K562 (cell line): ENCODE measurements around the gene PHF21A. TPM values are rescaled to one million over a fixed set of nuclear protein-coding genes. Genes with fewer than 3 reads are reported as not detected.

Experiments used
- E2F8 ChIP-seq: fragments of 450-650 bp; IDR thresholded peaks from 2 replicates; pipeline ENCODE4 v1.7.1; 2018; ENCODE audit warnings: mild to moderate bottlenecking, low read depth; ENCODE audit not compliant: partially characterized antibody
- GABPA ChIP-seq: fragments of 200-800 bp; sonication (Bioruptor generic); conservative IDR thresholded peaks from 2 replicates; pipeline ENCODE4 v1.6.1; 2016; ENCODE audit warnings: low read depth, missing genetic modification characterization, missing compliant biosample characterization
- HIVEP1 ChIP-seq: fragments of 250-450 bp; sonication (Bioruptor Pico); IDR thresholded peaks from 2 replicates; pipeline ENCODE4 v1.4.0; 2020; ENCODE audit warnings: mild to moderate bottlenecking
- HNRNPUL1 ChIP-seq: fragments of 200-400 bp; formaldehyde crosslinking; IDR thresholded peaks from 2 replicates; pipeline ENCODE4 v1.6.1; 2017; ENCODE audit warnings: low read length
- HOMEZ ChIP-seq: fragments of 250-450 bp; sonication (Bioruptor Pico); IDR thresholded peaks from 2 replicates; pipeline ENCODE4 v1.4.0; 2020; ENCODE audit warnings: mild to moderate bottlenecking, moderate library complexity
- HOXB6 ChIP-seq: fragments of 250-450 bp; sonication (Bioruptor Pico); IDR thresholded peaks from 2 replicates; pipeline ENCODE4 v1.5.1; 2022; ENCODE audit warnings: mild to moderate bottlenecking, borderline replicate concordance
- MEF2D ChIP-seq: conservative IDR thresholded peaks from 2 replicates; pipeline ENCODE4 v1.6.1; 2016; ENCODE audit warnings: low read depth, missing genetic modification characterization, missing compliant biosample characterization
- NFXL1 ChIP-seq: fragments of 450-650 bp; formaldehyde crosslinking; IDR thresholded peaks from 2 replicates; pipeline ENCODE4 v1.4.0; 2021; ENCODE audit warnings: mild to moderate bottlenecking
- RNF2 ChIP-seq: sonication (generic); IDR thresholded peaks from 2 replicates; pipeline ENCODE4 v1.6.1; 2016
- SIX5 ChIP-seq, 2 experiments: IDR thresholded peaks; 2 replicates each; pipeline ENCODE4 v1.6.1; 2011; ENCODE audit warnings: low read length in 2 of 2, borderline replicate concordance in 1 of 2, low read depth in 1 of 2, mild to moderate bottlenecking in 1 of 2, moderate library complexity in 1 of 2; ENCODE audit not compliant: insufficient read depth in 1 of 2
- SRSF3 ChIP-seq: fragments of 200-400 bp; formaldehyde crosslinking; IDR thresholded peaks from 2 replicates; pipeline ENCODE4 v1.6.1; 2016; ENCODE audit warnings: mild to moderate bottlenecking, low read length, moderate library complexity; ENCODE audit not compliant: insufficient read depth
- SRSF9 ChIP-seq: fragments of 200-400 bp; formaldehyde crosslinking; IDR thresholded peaks from 2 replicates; pipeline ENCODE4 v1.6.1; 2017; ENCODE audit warnings: low read depth, low read length, borderline replicate concordance
- TEAD4 ChIP-seq, 2 experiments: sonication (generic) in 1 of 2; formaldehyde crosslinking in 1 of 2; IDR thresholded peaks; 2 replicates each; pipeline versions ENCODE4 v1.6.1 to v1.8.0; 2012 to 2022; ENCODE audit warnings: borderline replicate concordance in 1 of 2, inconsistent platforms in 1 of 2, low read length in 1 of 2, mild to moderate bottlenecking in 1 of 2, missing genetic modification reagents in 1 of 2
- TFAM ChIP-seq: fragments of 250-450 bp; sonication (Bioruptor Pico); conservative IDR thresholded peaks from 2 replicates; pipeline ENCODE4 v1.5.0; 2021; ENCODE audit warnings: mild to moderate bottlenecking, moderate library complexity
- THRA ChIP-seq: fragments of 450-650 bp; IDR thresholded peaks from 2 replicates; pipeline ENCODE4 v1.6.1; 2017; ENCODE audit warnings: mild to moderate bottlenecking, moderate library complexity
- ZNF232 ChIP-seq: sonication (generic); formaldehyde crosslinking; IDR thresholded peaks from 2 replicates; pipeline ENCODE4 v1.8.0; 2022; ENCODE audit warnings: mild to moderate bottlenecking, missing genetic modification reagents
- ZNF398 ChIP-seq: fragments of 250-450 bp; sonication (Bioruptor Pico); IDR thresholded peaks from 2 replicates; pipeline ENCODE4 v1.8.0; 2021; ENCODE audit warnings: moderate library complexity, mild to moderate bottlenecking, inconsistent platforms
- polyA plus RNA-seq, 8 experiments: library from polyadenylated mRNA; depleted of rRNA in 4 of 8; stranded (reverse) in 5 of 8; unstranded in 3 of 8; fragments of >200 nt; fragmentation: Nextera tagmentation in 2 of 8; fragmentation: Illumina TruSeq in 1 of 8; extraction: Ambion mirVana in 2 of 8; extraction: Trizol in 1 of 8; gene quantifications; 2 replicates each; pipeline versions ENCODE4 v1.2.1 to v1.2.3, GENCODE V29; 2011 to 2014; ENCODE audit warnings: inconsistent platforms in 1 of 8, missing spikeins in 1 of 8
- total RNA-seq, 7 experiments: library from RNA; depleted of rRNA in 6 of 7; stranded (reverse); fragments of >200 nt in 6 of 7; fragmentation: Illumina TruSeq in 2 of 7; extraction: Trizol in 2 of 7; gene quantifications; 2 replicates each; pipeline versions ENCODE4 v1.2.1 to v1.2.3, GENCODE V29; 2011 to 2021; ENCODE audit warnings: low replicate concordance in 1 of 7

PHF21A gene
- total and polyA plus RNA-seq, 9 of the 15 experiments (the other 6 are each of a cell fraction or from before 2014, with no cell fraction given): 1.5 to 32.4 (median 10.7) TPM

- TF ChIP-seq ZNF398 (CRISPR knock-in tag): no peak
- peak; percentile 93 for TF ChIP-seq TEAD4 (IDR thresholded peaks at IDR 0.05; ENCODE audit: low read length)
- no peak for TF ChIP-seq TEAD4 (CRISPR knock-in tag; IDR thresholded peaks at IDR 0.05; ENCODE audit: borderline replicate concordance)
- no peak for TF ChIP-seq HIVEP1 (CRISPR knock-in tag)
- TF ChIP-seq NFXL1 (CRISPR knock-in tag): no peak
- no peak for TF ChIP-seq E2F8
- no peak for TF ChIP-seq MEF2D (tag)
- no peak for TF ChIP-seq GABPA (tag)
- TF ChIP-seq ZNF232 (CRISPR knock-in tag): no peak
- TF ChIP-seq HOMEZ (CRISPR knock-in tag): no peak
- no peak for TF ChIP-seq THRA
- TF ChIP-seq SIX5 (IDR thresholded peaks at IDR 0.05; ENCODE audit: borderline replicate concordance in 1 of 2, insufficient read depth in 1 of 2, low read depth in 1 of 2, low read length in 2 of 2): no peak
- no peak for TF ChIP-seq HOXB6 (CRISPR knock-in tag)
- TF ChIP-seq RNF2: peak; percentile 73; the same call in 1 of the 2 replicates
- TF ChIP-seq SRSF9: no peak
- TF ChIP-seq TFAM (CRISPR knock-in tag): no peak
- no peak for TF ChIP-seq SRSF3
- TF ChIP-seq HNRNPUL1: no peak
Observed at GRCh38 chr11:45995342-45995734, 125.9 kb downstream of the PHF21A start (continued).
